ENCODE data around the gene ERBB4.

ERBB4 gene

GRCh38 chr2:212538305-212539071, at the start of gene ERBB4:
TSS of gene ERBB4 (minus strand) at chr2:212538802. CDS start at chr2:212538530, 272 bp downstream.
- no peak for DNase-seq (ENCODE audit: low read depth in 2 of 2)

- no peak for DNase-seq (ENCODE audit: low read depth in 2 of 2)
Observed at GRCh38 chr2:212580117-212580516, 41.5 kb upstream of the ERBB4 start.

GRCh38 chr2:212556296-212556695, 17.7 kb upstream of the ERBB4 start:
- no peak for DNase-seq (ENCODE audit: low read depth in 2 of 2)

DNA sequence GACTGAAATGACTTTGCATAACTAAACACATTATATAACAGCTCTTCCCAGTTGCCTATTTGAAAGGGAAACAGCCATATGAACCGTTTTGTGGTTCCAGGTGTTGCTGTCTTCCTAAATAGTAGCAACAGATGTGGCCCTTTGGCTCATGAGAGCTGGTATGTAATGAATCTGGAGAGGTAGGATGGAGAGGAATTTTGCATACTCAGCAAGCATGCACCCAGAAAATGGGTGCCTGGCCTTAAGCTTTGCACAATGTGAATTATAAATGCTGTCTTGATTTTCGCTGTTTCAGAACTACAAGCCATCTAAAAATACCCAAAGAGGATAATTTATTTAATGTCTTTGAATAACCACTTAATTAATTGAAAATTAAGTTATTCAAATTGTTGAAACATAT, 15.6 kb upstream of the ERBB4 start:
- DNase-seq (ENCODE audit: low read depth in 2 of 2): no peak

- no peak for DNase-seq (ENCODE audit: low read depth in 2 of 2)
Observed at GRCh38 chr2:212549941-212550340, 11.3 kb upstream of the ERBB4 start.

DNA sequence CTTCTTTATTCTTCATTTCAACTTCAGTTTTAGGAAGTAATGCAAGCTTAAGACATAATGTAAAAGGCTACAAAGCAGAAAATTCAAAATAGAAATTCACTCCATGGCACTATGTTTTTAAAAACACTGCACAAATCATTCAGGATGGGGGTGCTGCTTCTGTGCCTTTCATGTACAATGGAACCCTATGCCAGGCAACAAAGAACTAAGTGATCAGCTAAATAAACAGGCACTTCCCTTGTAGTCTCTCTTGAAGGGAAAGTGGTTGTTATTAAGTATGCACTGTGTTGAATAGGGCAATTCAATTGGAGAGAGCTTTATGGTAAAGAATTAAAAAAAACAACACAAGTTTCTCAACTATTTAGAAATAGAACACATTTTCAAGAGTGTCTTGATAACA, 10.9 kb upstream of the ERBB4 start:
- no peak for DNase-seq (ENCODE audit: low read depth in 2 of 2)

DNA sequence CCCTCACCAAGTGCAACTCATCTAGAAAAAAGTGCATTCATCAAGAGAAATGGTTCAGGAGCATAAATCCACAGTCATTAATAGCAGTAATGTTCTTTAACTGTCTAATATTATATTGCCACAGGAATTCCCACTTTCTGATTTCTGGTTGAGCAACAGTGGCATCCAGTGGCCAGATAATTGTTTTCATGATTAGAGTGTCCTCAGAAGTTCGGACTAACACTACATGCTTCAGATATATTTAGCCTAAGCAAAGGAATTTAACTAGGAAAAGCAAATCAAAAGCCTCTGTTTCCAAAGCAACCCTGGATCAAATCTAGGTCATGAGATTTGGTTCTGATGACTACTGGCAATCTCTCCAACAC, 9.8 kb upstream of the ERBB4 start:
- DNase-seq (ENCODE audit: low read depth in 2 of 2): no peak

- DNase-seq (ENCODE audit: low read depth in 2 of 2): no peak
Observed at GRCh38 chr2:212547716-212548454, 9.3 kb upstream of the ERBB4 start.

- DNase-seq (ENCODE audit: low read depth in 2 of 2): no peak
Observed at GRCh38 chr2:212546669-212547068, 8.1 kb upstream of the ERBB4 start.

DNA sequence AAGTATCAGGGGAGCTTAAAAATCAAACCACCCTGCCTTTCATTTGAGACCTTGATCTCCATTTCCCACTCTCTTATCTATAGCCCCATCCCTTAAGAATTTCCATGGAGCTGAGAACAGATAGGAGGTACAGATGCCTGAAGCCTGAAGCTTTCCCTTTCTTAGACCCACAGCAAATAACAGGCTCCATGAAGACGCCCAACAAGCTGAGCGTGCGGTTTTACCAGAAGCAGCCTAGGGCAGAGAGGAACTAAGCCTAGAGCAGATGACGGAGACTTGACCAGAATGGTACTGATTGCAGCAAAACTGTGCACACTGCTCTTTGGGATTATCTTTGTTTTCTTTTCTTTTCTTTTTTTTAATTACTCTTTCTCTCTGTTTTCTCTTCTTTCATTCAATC, 1.7 kb upstream of the ERBB4 start:
- DNase-seq (ENCODE audit: low read depth in 2 of 2): no peak

DNA sequence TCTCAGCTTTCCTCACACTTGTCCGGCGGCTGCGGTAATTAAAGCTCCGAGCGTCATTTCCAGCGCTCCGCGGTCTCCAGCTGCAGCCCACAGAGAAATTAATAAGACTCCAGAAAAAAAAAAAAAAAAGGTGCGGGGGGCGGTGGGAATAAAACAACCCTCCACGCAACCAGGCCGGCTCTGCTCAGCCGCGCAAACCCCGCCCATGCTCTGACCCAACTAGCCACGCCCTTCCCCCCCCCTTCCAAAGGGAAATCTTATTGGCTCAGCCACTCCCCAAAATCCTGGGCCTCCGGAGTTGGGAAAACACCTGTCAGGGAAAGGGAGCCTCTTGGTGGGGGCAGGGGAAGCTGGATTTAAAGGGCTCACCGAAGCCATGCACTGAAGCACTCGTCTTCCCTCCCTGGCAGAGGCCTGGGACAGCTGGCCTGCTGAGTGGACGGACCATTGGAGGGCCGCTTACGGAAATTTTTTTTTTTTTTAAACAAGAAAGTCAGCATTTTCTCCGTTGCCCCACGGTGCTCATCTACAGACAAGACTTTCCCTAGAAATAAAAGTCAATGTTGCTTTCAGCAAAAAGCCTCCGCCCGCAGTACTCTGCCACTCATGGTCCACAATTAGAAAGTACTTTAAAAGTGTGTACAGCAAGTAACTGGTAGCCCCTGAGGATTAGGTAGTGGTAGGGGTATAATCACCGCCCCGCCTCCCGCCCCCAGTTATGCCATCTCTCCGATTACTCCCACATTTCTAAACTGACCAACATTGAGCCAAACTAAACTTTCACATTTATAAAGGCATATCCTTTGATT, 674 bp upstream of the ERBB4 start:
- DNase-seq (ENCODE audit: low read depth in 2 of 2): no peak

DNA sequence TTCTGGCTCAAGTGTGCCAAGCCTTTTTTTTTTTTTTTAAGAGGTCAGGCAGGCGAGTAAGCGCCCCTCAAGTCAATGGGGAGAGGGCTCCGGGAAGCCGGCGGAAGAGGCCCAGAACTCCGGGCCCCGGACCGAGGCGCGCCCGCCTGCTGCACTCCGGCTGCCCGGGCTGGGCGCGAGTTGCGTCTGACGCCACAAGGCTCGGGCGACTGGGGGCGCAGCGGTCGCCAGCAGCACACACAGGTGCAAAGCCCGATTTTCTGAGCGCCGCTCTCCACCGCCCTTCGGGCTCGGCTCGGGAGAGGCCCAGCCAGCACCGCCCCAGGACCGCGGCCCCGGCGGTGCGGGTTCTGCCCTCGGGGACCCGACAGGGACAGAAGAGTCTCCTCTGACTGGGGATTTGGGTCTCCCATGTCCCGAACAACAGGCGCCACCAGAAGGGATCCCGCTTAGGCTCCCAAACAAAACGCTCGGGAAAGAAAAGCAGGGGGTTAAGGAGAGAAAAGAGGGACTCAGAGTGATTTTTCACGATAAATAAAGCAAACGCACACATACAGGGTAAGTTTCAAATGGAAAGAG, 787 bp downstream of the ERBB4 start:
- DNase-seq (ENCODE audit: low read depth in 2 of 2): no peak

DNA sequence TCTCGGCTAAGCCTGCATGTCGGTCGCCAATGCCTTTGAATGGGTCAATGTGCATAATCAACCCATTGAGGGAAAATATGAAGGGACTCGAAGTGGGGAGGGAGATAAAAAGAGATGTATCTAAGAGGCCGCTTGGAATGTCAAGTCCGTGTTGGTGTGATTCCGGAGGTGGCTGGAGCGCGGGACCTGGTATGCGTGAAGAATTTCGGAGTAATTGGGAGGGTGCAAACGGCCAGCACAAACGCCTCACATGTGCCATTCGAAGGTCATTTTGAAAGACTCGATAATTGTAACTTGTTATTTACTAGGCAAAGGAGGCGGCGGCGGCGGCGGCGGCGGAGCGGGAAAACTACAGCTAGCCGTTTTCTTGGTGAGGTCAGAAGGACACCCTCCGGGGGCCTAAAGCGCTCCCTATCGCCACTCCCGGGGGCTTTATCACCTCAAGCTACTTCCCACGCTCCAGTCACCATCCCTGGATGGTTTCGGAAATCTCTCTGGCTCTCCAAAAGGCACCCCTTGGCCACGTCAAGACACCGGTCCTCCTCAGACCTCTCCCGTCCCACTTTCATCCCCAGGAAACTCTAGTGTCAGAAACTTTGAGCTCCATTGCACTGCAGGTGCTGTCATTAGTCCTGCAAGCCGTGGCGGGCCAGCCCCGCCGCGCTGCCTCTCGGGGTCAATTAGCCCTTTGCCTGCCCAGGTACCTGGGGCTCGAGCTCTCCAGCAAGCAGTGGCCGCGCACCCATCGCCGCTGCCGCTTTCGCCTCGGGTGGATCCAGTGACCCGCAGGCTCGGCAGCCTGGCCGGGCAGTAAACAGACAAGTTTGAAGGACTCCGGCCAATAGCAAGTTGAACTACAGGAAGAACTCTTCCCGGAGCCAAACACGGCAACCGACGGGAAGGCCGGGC, 1.5 kb downstream of the ERBB4 start:
- DNase-seq (ENCODE audit: low read depth in 2 of 2): no peak

GRCh38 chr2:212535996-212536816, 2.4 kb downstream of the ERBB4 start:
- DNase-seq (ENCODE audit: low read depth in 2 of 2): no peak

GRCh38 chr2:212534336-212534735, 4.3 kb downstream of the ERBB4 start:
- DNase-seq (ENCODE audit: low read depth in 2 of 2): no peak

DNA sequence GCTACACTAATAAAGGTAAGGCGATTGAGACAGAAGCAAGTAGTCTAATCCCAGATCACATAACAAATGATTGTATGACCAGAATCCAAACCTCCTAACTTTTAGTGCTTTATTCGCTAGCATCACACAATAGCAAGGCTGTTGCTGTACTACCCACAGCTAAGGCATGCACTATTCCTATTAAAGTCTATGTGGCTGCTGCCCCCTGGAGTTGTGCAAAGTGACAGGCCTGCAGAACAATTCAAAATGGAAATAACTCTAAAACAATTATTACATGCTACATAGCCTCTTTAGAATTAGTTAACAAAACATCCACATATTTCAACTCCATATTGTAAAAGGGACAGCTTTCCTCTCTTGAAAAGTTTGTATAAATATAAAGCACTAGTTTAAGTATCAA, 6.0 kb downstream of the ERBB4 start:
- DNase-seq (ENCODE audit: low read depth in 2 of 2): no peak

- DNase-seq (ENCODE audit: low read depth in 2 of 2): no peak
Observed at GRCh38 chr2:212532087-212532486, 6.5 kb downstream of the ERBB4 start.

- no peak for DNase-seq (ENCODE audit: low read depth in 2 of 2)
Observed at GRCh38 chr2:212531499-212531898, 7.1 kb downstream of the ERBB4 start.

- no peak for DNase-seq (ENCODE audit: low read depth in 2 of 2)
Observed at GRCh38 chr2:212530991-212531390, 7.6 kb downstream of the ERBB4 start.

DNA sequence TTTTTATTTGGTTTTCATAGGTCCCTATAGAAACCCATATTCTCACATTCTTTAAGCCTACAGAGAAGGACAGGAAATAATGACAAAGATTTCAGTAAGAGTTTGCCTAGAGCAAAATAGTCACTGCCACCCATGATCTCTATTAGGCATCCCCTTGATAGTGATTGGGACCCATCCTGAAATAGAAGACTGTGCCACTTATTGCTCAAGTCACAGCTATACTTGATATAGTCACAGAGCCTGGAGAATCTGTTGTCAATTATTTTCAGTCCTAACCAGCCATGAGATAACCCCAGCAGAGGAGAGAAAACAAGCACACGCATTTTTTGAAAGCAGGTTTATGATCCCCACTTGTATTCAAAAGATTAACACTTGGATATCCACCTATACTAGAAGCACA, 8.2 kb downstream of the ERBB4 start:
- no peak for DNase-seq (ENCODE audit: low read depth in 2 of 2)
